ENCODE data around the gene TMPRSS9. TPM values are rescaled to one million over a fixed set of nuclear protein-coding genes. Genes with fewer than 3 reads are reported as not detected.

Gene TMPRSS9
- total and polyA plus RNA-seq, 2 of the 13 experiments (the other 11 are each of a cell fraction or from before 2014, with no cell fraction given), result 2.5 to 5.2 TPM

DNA sequence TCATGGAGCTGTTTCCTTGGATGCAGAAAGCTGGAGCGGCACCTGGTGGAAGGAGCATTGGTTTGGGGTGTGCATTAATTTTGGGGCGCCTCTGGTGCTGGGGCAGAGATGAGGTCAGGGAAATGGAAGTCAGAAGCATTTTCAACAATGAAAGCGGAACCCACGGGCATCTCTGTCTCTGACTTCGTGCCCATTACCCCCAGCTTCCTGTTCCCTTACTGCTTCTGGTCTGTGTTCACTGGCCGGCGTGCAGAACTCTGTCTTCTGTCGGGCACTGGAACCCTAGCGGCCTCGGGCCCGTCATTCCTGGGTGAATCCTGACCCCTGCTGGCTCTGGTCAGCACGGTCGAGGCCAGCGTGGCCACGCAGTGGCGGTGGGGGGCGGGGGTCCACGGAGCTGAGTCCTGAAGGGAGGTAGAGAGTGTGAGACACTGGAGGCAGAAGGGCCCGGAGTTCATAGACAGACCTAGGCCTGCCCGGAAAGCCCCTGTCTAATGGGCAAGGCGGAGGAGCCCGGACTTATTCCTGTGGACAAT, 44.2 kb upstream of the TMPRSS9 start (continued):
- peak; percentile 86 for TF ChIP-seq ZNF883 (CRISPR knock-in tag; IDR thresholded peaks at IDR 0.05; ENCODE audit: not compliant biosample characterization)
- TF ChIP-seq, protein P1, sequence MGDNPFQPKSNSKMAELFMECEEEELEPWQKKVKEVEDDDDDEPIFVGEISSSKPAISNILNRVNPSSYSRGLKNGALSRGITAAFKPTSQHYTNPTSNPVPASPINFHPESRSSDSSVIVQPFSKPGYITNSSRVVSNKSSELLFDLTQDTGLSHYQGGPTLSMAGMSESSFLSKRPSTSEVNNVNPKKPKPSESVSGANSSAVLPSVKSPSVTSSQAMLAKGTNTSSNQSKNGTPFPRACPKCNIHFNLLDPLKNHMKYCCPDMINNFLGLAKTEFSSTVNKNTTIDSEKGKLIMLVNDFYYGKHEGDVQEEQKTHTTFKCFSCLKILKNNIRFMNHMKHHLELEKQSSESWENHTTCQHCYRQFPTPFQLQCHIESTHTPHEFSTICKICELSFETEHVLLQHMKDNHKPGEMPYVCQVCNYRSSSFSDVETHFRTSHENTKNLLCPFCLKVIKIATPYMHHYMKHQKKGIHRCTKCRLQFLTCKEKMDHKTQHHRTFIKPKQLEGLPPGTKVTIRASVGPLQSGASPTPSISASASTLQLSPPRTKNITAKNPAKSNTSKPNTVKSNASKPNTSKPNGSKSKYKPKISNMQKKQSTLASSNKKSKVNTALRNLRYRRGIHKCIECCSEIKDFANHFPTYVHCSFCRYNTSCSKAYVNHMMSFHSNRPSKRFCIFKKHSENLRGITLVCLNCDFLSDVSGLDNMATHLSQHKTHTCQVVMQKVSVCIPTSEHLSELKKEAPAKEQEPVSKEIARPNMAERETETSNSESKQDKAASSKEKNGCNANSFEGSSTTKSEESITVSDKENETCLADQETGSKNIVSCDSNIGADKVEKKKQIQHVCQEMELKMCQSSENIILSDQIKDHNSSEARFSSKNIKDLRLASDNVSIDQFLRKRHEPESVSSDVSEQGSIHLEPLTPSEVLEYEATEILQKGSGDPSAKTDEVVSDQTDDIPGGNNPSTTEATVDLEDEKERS (CRISPR knock-in tag; IDR thresholded peaks at IDR 0.05), result no peak
- TF ChIP-seq ZNF790 (CRISPR knock-in tag; IDR thresholded peaks at IDR 0.05; ENCODE audit: borderline replicate concordance), result 0 out of 2 replicates have a peak, but pooled peaks have one; percentile 0
- TF ChIP-seq, protein P2, sequence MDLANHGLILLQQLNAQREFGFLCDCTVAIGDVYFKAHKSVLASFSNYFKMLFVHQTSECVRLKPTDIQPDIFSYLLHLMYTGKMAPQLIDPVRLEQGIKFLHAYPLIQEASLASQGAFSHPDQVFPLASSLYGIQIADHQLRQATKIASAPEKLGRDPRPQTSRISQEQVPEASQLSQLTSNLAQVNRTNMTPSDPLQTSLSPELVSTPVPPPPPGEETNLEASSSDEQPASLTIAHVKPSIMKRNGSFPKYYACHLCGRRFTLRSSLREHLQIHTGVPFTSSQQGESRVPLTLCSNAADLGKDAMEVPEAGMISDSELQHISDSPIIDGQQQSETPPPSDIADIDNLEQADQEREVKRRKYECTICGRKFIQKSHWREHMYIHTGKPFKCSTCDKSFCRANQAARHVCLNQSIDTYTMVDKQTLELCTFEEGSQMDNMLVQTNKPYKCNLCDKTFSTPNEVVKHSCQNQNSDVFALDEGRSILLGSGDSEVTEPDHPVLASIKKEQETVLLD (CRISPR knock-in tag; IDR thresholded peaks at IDR 0.05; ENCODE audit: low read depth), result no peak
- TF ChIP-seq IKZF1 (IDR thresholded peaks at IDR 0.05), result no peak
- TF ChIP-seq KLF16 (CRISPR knock-in tag; IDR thresholded peaks at IDR 0.05), result peak in 1 of 2 experiments; percentile 86; a peak in 2 of 4 replicates
- TF ChIP-seq ZSCAN5A (CRISPR knock-in tag; IDR thresholded peaks at IDR 0.05; ENCODE audit: borderline replicate concordance), result no peak
- TF ChIP-seq MTERF4 (CRISPR knock-in tag; IDR thresholded peaks at IDR 0.05), result no peak
- no peak for TF ChIP-seq HNRNPLL (IDR thresholded peaks at IDR 0.05; ENCODE audit: low read depth, low read length, poor library complexity, severe bottlenecking)
- TF ChIP-seq MED8 (CRISPR knock-in tag; IDR thresholded peaks at IDR 0.05; ENCODE audit: insufficient replicate concordance), result no peak
- TF ChIP-seq NFATC3 (CRISPR knock-in tag; IDR thresholded peaks at IDR 0.05), result 0 out of 2 replicates have a peak, but pooled peaks have one; percentile 76
- no peak for TF ChIP-seq THAP8 (CRISPR knock-in tag; IDR thresholded peaks at IDR 0.05; ENCODE audit: borderline replicate concordance)
- peak; percentile 61; the same call in 1 of the 2 replicates for TF ChIP-seq ZNF605 (CRISPR knock-in tag; IDR thresholded peaks at IDR 0.05)
- TF ChIP-seq TOPORS (CRISPR knock-in tag; IDR thresholded peaks at IDR 0.05), result no peak
- no peak for TF ChIP-seq BCLAF1 (IDR thresholded peaks at IDR 0.05)
- no peak for TF ChIP-seq TMF1 (CRISPR knock-in tag; IDR thresholded peaks at IDR 0.05; ENCODE audit: low read depth)
- TF ChIP-seq ZFP41 (CRISPR knock-in tag; IDR thresholded peaks at IDR 0.05; ENCODE audit: borderline replicate concordance), result no peak; the same call in 1 of the 2 replicates
- peak; percentile 78 for TF ChIP-seq ZNF331 (CRISPR knock-in tag; IDR thresholded peaks at IDR 0.05)
